ENCODE measurements around the gene THOP1.
A peak's percentile ranks its signal among the peaks of the same experiment; 100 is the strongest.

THOP1 gene

GRCh38 chr19:2827022-2827421 is 41.7 kb downstream of the THOP1 start:
- H3K4me3 ChIP-seq (ENCODE audit: control insufficient read depth, low read depth, low read length), result no peak overlapping the region
- TF ChIP-seq CTCF (conservative IDR thresholded peaks at IDR 0.05; ENCODE audit: control insufficient read depth, insufficient read depth, low read depth, low read length), result no peak
- DNase-seq (ENCODE audit: low read depth), result no peak

GRCh38 chr19:2827840-2828489 is 42.7 kb downstream of the THOP1 start:
- DNase-seq (ENCODE audit: low read depth), result no peak
- no peak overlapping the region for H3K4me3 ChIP-seq (ENCODE audit: control insufficient read depth, low read depth, low read length)
- no peak for TF ChIP-seq CTCF (conservative IDR thresholded peaks at IDR 0.05; ENCODE audit: control insufficient read depth, insufficient read depth, low read depth, low read length)

- TF ChIP-seq CTCF (conservative IDR thresholded peaks at IDR 0.05; ENCODE audit: control insufficient read depth, insufficient read depth, low read depth, low read length), result no peak
- DNase-seq (ENCODE audit: low read depth), result no peak
- no peak overlapping the region for H3K4me3 ChIP-seq (ENCODE audit: control insufficient read depth, low read depth, low read length)
Measured at GRCh38 chr19:2834294-2834871, 49.1 kb downstream of the THOP1 start.

GRCh38 chr19:2837430-2837829 is 52.1 kb downstream of the THOP1 start:
- H3K4me3 ChIP-seq (ENCODE audit: control insufficient read depth, low read depth, low read length), result no peak overlapping the region
- no peak for TF ChIP-seq CTCF (conservative IDR thresholded peaks at IDR 0.05; ENCODE audit: control insufficient read depth, insufficient read depth, low read depth, low read length)
- DNase-seq (ENCODE audit: low read depth), result no peak

DNA sequence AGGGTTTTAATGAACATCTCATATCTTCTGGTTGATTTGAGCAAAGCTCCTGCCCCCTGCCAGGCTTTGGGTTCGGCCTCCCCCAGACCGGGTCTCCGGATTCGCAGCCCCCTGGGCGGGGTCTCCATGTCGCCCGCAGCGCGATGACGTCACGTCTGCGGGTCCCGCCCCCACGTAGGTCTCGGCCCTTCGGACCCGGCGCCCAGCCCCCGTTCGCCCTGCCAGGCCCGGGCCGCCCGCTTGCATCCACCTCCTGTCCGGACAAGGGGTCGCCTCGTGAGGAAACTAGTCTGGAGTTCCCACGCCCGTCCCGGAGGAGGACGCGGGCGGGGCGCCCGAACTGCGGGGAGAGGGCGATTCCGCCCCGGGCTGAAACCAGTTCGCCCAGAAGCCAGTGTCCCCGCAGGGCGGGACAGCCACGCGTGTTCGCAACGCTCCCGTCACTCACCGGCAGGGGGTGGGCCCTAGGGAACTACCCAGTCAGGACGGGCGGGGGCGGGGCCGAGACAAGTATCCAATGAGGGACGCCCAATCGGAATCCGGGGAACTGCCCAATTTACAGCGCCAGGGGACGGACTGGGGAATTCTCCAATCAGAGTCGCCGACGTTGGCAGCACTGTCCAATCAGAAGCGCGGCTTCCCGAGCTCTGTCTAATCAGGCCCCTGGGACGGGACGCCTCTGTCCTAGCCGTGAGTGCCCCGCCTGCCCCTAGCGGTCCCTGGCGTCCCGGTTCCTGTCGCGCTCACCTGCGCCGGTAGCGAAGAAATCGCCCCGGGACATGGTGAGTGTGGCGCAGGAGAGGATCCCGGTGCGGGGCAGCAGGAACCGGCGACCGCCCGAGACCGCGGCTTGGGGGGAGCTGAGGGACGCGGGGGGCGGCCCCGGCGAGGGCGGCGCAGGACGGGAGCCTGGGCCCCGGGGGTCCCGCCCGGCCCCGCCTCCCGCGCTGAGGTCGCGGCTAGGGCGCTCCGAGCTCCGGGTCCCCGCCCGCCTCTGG is 55.8 kb downstream of the THOP1 start, which contains the start of gene ZNF555:
TSS of gene ZNF555 (plus strand) at position 682 of the 998 bp plus-strand sequence. CDS start at position 780, 98 bp downstream.
- DNase-seq (ENCODE audit: low read depth), result peak; percentile 99
- peak; percentile 20 for TF ChIP-seq CTCF (conservative IDR thresholded peaks at IDR 0.05; ENCODE audit: control insufficient read depth, insufficient read depth, low read depth, low read length)
- H3K4me3 ChIP-seq (ENCODE audit: control insufficient read depth, low read depth, low read length), result peak within 1 kb of the TSS; percentile 70

- DNase-seq (ENCODE audit: low read depth), result no peak
- H3K4me3 ChIP-seq (ENCODE audit: control insufficient read depth, low read depth, low read length), result peak overlapping the region; percentile 70
- TF ChIP-seq CTCF (conservative IDR thresholded peaks at IDR 0.05; ENCODE audit: control insufficient read depth, insufficient read depth, low read depth, low read length), result no peak
Measured at GRCh38 chr19:2841855-2842574, 56.7 kb downstream of the THOP1 start.

All from fibroblast of mammary gland (primary cell).